GM12892 (cell line): Measurements from ENCODE around the gene NDUFC2.
"Not testable (repeated sequence)": the region's sequence is repeated elsewhere in the genome, so short reads cannot be mapped to it uniquely, and the experiment has no call there.

ENCODE experiments used
- POLR2A ChIP-seq: IDR thresholded peaks from 2 replicates; pipeline ENCODE4 v1.6.1; 2011; ENCODE audit warnings: low read depth, low read length, control low read depth
- POLR2AphosphoS5 ChIP-seq: IDR thresholded peaks from 2 replicates; pipeline ENCODE4 v1.6.1; 2011; ENCODE audit warnings: low read depth, low read length, control low read depth

DNA sequence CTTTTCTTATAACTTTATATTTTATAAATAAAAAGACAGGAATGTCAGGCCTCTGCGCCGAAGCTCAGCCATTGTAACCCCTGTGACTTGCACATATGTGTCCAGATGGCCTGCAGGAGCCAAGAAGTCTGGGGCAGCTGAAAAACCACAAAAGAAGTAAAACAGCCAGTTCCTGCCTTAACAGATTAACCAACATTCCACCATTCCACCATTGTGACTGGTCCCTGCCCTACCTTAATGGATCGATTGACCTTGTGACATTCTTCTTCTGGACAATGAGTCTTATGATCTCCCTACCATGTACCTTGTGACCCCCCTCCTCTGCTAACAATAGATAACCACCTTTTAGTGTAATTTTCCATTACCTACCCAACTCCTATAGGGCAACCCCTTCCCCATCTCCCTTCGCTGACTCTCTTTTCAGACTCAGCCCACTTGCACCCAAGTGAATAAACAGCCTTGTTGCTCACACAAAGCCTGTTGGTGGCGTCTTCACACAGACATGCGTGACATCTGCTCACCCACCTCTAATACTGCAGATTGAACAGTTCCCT, 6.9 kb upstream of the NDUFC2 start:
- TF ChIP-seq POLR2A, POLR2AphosphoS5: not testable (repeated sequence)
